ENCODE data around the gene POU6F2.
"Not testable (repeated sequence)": the region's sequence is repeated elsewhere in the genome, so short reads cannot be mapped to it uniquely, and the experiment has no call there.

POU6F2 gene

DNA sequence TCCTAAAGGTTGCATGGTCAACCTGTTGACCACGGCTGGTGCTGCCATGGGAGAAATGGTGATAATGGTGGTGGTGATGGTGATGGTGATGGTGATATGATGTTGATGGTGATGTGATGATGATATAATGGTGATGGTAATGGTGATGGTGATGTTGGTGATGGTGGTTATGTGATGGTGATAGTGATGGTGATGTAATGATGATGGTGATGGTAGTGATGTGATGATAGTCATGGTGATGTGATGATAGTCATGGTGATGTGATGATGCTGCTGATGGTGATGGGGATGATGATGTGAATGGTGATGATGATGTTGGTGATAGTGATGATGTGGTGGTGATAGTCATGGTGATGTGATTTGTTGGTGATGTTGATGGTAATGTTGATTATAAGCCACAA lies 23.9 kb downstream of the POU6F2 start:
- DNase-seq (ENCODE audit: low spot score) = no peak

- DNase-seq (ENCODE audit: low spot score) = no peak
These were observed 25.0 kb downstream of the POU6F2 start for GRCh38 chr7:39002755-39003154.

DNA sequence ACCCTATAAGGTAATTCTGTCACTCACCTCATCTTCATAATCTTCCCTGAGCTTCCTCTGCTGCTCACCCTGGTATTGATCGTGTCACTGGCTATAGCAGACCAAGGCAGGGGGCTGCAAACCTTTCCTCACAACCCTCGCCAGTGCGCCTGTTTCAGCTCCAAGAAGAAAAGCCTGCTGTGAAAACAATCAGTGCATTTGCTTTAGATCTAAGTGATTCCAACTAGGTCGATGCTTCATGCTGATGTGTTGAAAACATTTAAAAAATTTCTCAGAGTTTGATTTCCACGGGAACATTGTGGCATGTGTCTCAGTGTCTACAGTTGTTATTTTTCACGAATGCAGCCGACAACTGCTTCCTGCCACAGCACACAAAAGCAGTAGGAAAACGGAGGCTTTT lies 27.3 kb downstream of the POU6F2 start:
- DNase-seq (ENCODE audit: low spot score) = no peak

- DNase-seq (ENCODE audit: low spot score) = no peak
These were observed 27.8 kb downstream of the POU6F2 start for GRCh38 chr7:39005461-39005860.

- not testable (repeated sequence) for DNase-seq (ENCODE audit: low spot score)
These were observed 35.6 kb downstream of the POU6F2 start for GRCh38 chr7:39013049-39013939.

- no peak for DNase-seq (ENCODE audit: low spot score)
These were observed 38.9 kb downstream of the POU6F2 start for GRCh38 chr7:39016609-39017008.

DNA sequence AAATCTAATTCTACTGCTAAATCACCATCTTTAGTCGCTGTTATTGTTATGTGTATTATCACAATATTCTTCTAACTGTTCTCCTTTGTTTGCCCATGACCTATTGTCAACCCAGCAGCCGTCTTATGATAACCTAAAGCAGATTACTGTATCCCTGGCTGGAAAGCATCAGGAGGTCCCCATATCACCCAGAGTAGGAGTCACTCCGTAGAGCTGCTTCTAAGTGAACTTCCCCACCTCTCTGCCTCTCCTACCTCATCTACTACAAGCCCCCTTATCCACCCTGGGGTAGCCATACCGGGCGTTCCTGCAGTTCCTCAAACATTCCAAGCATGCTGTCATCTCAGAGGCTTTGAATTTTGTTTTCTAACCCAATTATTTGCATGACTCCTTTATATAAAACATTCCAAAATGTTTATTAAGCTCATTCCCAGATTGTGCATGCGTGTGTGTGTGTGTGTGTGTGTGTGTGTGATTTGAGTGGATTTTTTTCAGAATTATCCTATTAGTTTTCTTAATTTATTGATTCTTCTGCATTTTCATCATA lies 39.7 kb downstream of the POU6F2 start:
- DNase-seq (ENCODE audit: low spot score) = no peak

GRCh38 chr7:39022796-39023195 lies 45.1 kb downstream of the POU6F2 start:
- DNase-seq (ENCODE audit: low spot score) = no peak

GRCh38 chr7:39027491-39027890 lies 49.8 kb downstream of the POU6F2 start:
- no peak for DNase-seq (ENCODE audit: low spot score)

- no peak for DNase-seq (ENCODE audit: low spot score)
These were observed 56.3 kb downstream of the POU6F2 start for GRCh38 chr7:39033885-39034624.

DNA sequence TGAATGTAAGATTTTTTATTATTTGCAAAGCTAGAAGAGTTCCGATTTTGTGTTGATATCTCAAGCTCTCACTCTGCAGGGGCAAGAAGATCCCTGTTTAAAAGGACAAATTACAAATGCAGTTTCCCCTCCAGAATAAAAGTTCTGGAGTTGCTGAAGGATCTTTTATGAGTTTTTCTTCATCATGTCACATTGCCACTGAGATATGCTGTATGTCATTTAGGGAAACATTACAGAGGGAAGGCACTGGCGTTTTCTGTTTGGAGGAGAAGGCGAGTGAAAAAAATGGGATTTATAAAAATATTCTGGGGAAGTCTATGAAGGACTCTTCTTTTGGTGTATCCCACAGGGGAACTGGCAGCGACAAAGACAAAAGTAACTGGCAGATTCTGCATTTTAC lies 57.4 kb downstream of the POU6F2 start:
- DNase-seq (ENCODE audit: low spot score) = no peak

- no peak for DNase-seq (ENCODE audit: low spot score)
These were observed 58.2 kb downstream of the POU6F2 start for GRCh38 chr7:39035903-39036302.

GRCh38 chr7:39042670-39043069 lies 65.0 kb downstream of the POU6F2 start:
- DNase-seq (ENCODE audit: low spot score) = no peak

DNA sequence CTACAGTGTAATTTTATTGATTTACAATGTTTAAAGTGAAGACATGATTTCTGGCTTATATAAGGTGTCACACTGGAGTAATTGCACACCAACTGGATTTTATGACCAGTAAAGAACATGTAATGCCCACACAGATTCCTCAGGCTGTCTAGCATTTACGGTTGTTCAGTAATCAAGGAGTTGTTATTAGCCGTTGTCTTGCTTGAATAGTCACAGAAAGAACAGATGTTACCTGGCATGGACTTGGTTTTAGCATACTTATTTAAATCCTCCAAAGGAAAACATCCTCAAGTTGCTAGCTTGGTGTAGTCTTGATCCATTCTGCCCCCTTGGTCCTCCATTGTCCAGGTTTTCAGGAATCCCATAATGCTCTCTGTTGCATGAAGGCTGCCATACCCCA lies 65.8 kb downstream of the POU6F2 start:
- DNase-seq (ENCODE audit: low spot score) = no peak

- no peak for DNase-seq (ENCODE audit: low spot score)
These were observed 66.8 kb downstream of the POU6F2 start for GRCh38 chr7:39044489-39044888.

GRCh38 chr7:39045231-39045630 lies 67.5 kb downstream of the POU6F2 start:
- no peak for DNase-seq (ENCODE audit: low spot score)

- DNase-seq (ENCODE audit: low spot score) = no peak
These were observed 73.6 kb downstream of the POU6F2 start for GRCh38 chr7:39051279-39051678.

DNA sequence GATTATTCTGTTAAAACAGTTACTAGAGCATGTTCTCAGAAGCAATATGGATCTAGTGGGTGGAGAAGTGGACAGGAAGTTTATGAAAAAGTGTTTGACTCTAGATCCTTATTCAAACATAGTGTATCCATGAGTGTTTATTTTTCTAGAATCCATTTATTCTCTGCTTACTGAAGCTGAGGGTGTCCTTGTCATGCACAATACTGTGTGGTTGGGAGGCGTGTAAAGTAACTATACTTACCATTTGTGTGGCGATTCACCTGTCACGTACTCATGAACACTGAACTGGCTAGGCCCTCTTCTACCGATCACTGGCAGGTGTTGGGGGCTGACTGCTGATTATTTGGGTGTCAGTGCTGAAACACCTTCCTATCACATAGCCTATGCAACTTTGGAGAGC lies 74.0 kb downstream of the POU6F2 start:
- no peak for DNase-seq (ENCODE audit: low spot score)

DNA sequence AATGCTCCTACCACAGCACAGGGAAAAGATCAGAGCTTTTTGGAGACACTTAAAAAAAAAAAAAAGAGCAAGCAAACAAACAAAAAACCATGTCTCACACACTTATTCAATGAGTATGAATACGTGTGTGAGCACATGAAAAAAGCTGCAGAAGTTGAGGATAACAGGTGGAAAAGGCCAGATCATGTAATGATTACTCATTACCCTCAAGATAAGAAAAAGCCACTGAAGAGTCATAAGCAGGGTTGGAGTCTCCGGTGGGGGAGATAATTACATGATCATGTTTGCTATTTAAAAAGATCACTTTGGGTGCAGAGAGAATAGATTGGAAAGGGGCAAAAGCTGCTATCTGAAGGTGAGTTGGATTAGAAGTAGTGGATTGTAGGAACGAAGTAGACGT lies 77.0 kb downstream of the POU6F2 start:
- no peak for DNase-seq (ENCODE audit: low spot score)

- no peak for DNase-seq (ENCODE audit: low spot score)
These were observed 78.4 kb downstream of the POU6F2 start for GRCh38 chr7:39056153-39056552.

DNA sequence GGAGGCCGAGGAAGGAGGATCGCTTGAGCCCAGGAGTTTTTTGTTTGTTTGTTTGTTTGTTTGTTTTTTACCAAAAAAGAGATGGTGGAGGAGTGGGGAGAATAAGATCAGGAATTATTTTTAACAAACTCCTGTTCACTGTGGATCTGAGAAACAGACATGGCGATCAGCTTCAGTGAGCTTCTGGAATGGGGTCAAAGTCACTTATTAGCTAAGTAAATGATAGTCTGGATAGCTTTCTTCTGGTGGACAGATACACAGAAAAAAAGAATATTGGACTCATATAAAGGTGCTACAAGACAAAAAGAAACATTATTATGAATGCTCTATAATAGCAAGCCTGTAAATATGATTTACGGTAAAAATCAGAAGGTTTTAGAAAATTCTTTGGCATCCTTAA lies 85.1 kb downstream of the POU6F2 start:
- no peak for DNase-seq (ENCODE audit: low spot score)

- DNase-seq (ENCODE audit: low spot score) = no peak
These were observed 91.3 kb downstream of the POU6F2 start for GRCh38 chr7:39069031-39069430.
